B cell (primary cell): ENCODE measurements around the gene GLB1L2. TPM values are rescaled to one million over a fixed set of nuclear protein-coding genes. Genes with fewer than 3 reads are reported as not detected.

Source experiments
- ATAC-seq: fragments of 200-7000 bp; cut with Tn5 transposase; one replicate; pipeline ENCODE4 v1.10.0; 2021; ENCODE audit warnings: low read depth, mild to moderate bottlenecking, moderate number of reproducible peaks, moderate library complexity
- CTCF ChIA-PET: fragments of 350-600 bp; sonication (Branson Sonifier 250); formaldehyde crosslinking; loops from one replicate; lab custom pipeline; 2021; ENCODE audit warnings: antibody characterized with exemption, inconsistent platforms; lab: Charles Lee
- POLR2A ChIA-PET: fragments of 350-600 bp; sonication (Branson Sonifier 250); formaldehyde crosslinking; loops from one replicate; lab custom pipeline; 2021; ENCODE audit warnings: antibody characterized with exemption; lab: Charles Lee
- DNase-seq: peaks from one replicate; pipeline ENCODE4 v3.0.0; 2013
- H2AFZ ChIP-seq: 2 replicates; pipeline ENCODE4 v1.6.1; 2012; ENCODE audit warnings: mild to moderate bottlenecking, low read depth, low read length; ENCODE audit not compliant: insufficient read depth, poor library complexity, severe bottlenecking
- H3K27ac ChIP-seq, 2 donors: 1 replicate in 1 of 2; 2 replicates in 1 of 2; pipeline ENCODE4 v1.5.1; 2012 to 2013; ENCODE audit warnings: low read length in 2 of 2, mild to moderate bottlenecking in 2 of 2, moderate library complexity in 1 of 2
- H3K27me3 ChIP-seq, 4 experiments: fragments of 200-600 bp in 1 of 4; sonication (generic) in 1 of 4; replicated peaks in 1 of 4; 1 replicate in 2 of 4; 2 replicates in 2 of 4; pipeline versions ENCODE4 v1.6.1 to v1.7.0; 2013 to 2016; ENCODE audit warnings: low read length in 3 of 4, mild to moderate bottlenecking in 2 of 4, mixed read lengths in 1 of 4, moderate library complexity in 1 of 4; ENCODE audit not compliant: insufficient read depth in 4 of 4, control insufficient read depth in 3 of 4; ENCODE audit errors: control extremely low read depth in 1 of 4
- H3K36me3 ChIP-seq, 2 experiments: replicated peaks in 1 of 2; 1 replicate in 1 of 2; 2 replicates in 1 of 2; pipeline versions ENCODE4 v1.6.1 to v1.7.1; 2013; ENCODE audit warnings: low read length in 1 of 2; ENCODE audit not compliant: insufficient read depth in 2 of 2, control insufficient read depth in 1 of 2; ENCODE audit errors: control extremely low read depth in 1 of 2, extremely low read depth in 1 of 2
- H3K4me1 ChIP-seq, 2 donors: fragments of 200-600 bp in 1 of 2; sonication (generic) in 1 of 2; 1 replicate in 1 of 2; 2 replicates in 1 of 2; pipeline versions ENCODE4 v1.5.1 to v1.6.1; 2013 to 2017; ENCODE audit warnings: low read length in 2 of 2; ENCODE audit not compliant: control insufficient read depth in 2 of 2, insufficient read depth in 2 of 2
- H3K4me2 ChIP-seq: replicated peaks from 2 replicates; pipeline ENCODE3; 2012; ENCODE audit warnings: mild to moderate bottlenecking, low read depth, low read length; ENCODE audit not compliant: poor library complexity, severe bottlenecking
- H3K4me3 ChIP-seq, 5 experiments: fragments of 200-600 bp in 1 of 5; sonication (generic) in 1 of 5; 1 replicate in 3 of 5; 2 replicates in 2 of 5; pipeline versions ENCODE4 v1.5.1 to v1.7.0; 2011 to 2016; ENCODE audit warnings: low read length in 4 of 5, mild to moderate bottlenecking in 4 of 5, low read depth in 2 of 5, control low read depth in 1 of 5, moderate library complexity in 1 of 5; ENCODE audit not compliant: insufficient read depth in 1 of 5; ENCODE audit errors: control extremely low read depth in 1 of 5, extremely low read depth in 1 of 5
- H3K79me2 ChIP-seq: fragments of 200-600 bp; sonication (generic); one replicate; pipeline ENCODE4 v1.6.0; 2016; ENCODE audit warnings: low read length; ENCODE audit not compliant: control insufficient read depth, insufficient read depth
- H3K9ac ChIP-seq: fragments of 200-600 bp; sonication (generic); 2 replicates; pipeline ENCODE4 v1.6.1; 2017; ENCODE audit warnings: mild to moderate bottlenecking, low read length, moderate library complexity
- H3K9me3 ChIP-seq, 3 donors: one replicate each; pipeline versions ENCODE4 v1.6.1 to v1.7.1; 2013; ENCODE audit warnings: low read length in 2 of 3; ENCODE audit not compliant: control insufficient read depth in 2 of 3, insufficient read depth in 1 of 3; ENCODE audit errors: control extremely low read depth in 1 of 3
- H4K20me1 ChIP-seq: 2 replicates; pipeline ENCODE4 v1.6.0; 2012; ENCODE audit warnings: mild to moderate bottlenecking, low read length; ENCODE audit not compliant: insufficient read depth, control insufficient read depth, poor library complexity, severe bottlenecking
- H3K27ac Mint-ChIP-seq: one replicate; pipeline ENCODE4 v1.8.0; 2021; ENCODE audit warnings: mixed read lengths
- H3K27me3 Mint-ChIP-seq: one replicate; pipeline ENCODE4 v1.8.0; 2021; ENCODE audit warnings: mixed read lengths
- H3K4me1 Mint-ChIP-seq: one replicate; pipeline ENCODE4 v1.8.0; 2021; ENCODE audit warnings: mixed read lengths
- H3K4me3 Mint-ChIP-seq: one replicate; pipeline ENCODE4 v1.8.0; 2021; ENCODE audit warnings: mixed read lengths
- H3K9me3 Mint-ChIP-seq: one replicate; pipeline ENCODE4 v1.8.0; 2022; ENCODE audit warnings: mixed read lengths; ENCODE audit not compliant: insufficient read depth
- CTCF ChIP-seq: fragments of 200-600 bp; IDR thresholded peaks from one replicate; pipeline ENCODE4 v1.8.0; 2022; ENCODE audit warnings: antibody characterized with exemption, mild to moderate bottlenecking
- EZH2 ChIP-seq: IDR thresholded peaks from 2 replicates; pipeline ENCODE4 v1.6.1; 2012; ENCODE audit warnings: borderline replicate concordance, low read depth, mild to moderate bottlenecking, moderate library complexity, low read length; ENCODE audit not compliant: insufficient read depth, poor library complexity, severe bottlenecking
- WGBS: methylation state at CpG from one replicate; pipeline ENCODE4 v1.1.5; 2013; ENCODE audit warnings: missing lambda C conversion rate; ENCODE audit not compliant: insufficient coverage; 5-methylcytosine and 5-hydroxymethylcytosine counted together
- intact Hi-C: fragments of 100-400 bp; cut with micrococcal nuclease; formaldehyde crosslinking; loops from one replicate; pipeline ENCODE4 v1.10.0; 2022
- polyA plus RNA-seq: library from polyadenylated mRNA; depleted of rRNA; stranded (reverse); fragments of >200 nt; gene quantifications from 2 replicates; pipeline ENCODE4 v1.2.3, GENCODE V29; 2012
- total RNA-seq, 2 donors: library from RNA; stranded (reverse); fragments of 120-200 nt in 1 of 2; gene quantifications; 1 replicate in 1 of 2; 2 replicates in 1 of 2; pipeline versions ENCODE4 v1.2.3 to v1.2.4, GENCODE V29; 2013 to 2022

Gene GLB1L2
- total and polyA plus RNA-seq, 2 donors (not counting 1 experiment from before 2014, with no cell fraction given), result 0.31 to 0.44 TPM

DNA sequence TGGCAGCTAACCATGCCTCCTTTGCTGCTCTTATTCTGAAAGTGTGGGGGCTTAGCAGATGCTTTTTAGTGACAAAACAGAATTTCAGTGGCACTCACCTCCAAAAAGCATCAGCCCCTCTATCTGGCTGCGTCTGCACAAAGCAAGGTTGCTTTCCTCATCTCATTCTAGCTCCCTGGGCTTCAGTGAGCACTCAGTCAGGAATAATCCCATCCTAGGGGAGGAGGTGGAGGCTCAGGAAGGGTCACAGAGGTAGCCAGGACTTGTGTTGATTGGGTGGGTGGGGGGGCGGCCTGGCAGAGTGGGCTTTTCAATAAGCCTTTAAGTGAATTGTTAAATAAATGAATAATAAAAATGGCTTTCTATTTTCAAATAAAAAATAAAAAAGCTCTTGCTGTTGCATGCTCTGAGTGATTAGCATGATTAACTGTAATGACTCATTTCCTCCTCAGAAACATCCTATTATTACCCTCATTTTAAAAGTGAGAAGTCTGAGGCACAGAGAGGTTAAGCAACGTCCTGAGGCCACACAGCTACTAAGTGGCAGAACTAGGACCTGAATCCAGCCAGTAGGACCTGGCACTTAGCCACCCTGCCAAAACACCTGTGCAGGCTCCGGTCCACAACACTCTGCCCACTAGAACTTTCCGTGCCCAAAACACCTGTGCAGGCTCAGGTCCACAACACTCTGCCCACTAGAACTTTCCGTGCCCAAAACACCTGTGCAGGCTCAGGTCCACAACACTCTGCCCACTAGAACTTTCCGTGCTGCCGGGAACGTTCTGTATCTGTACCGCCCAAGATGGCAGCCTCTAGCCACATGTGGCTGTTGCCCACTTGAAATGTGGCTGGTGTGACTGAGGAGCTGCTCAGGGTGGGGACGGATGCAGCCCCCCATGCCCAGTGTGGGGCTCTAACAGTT lies 74.7 kb downstream of the GLB1L2 start:
- DNase-seq (no peak), ATAC-seq (no peak)
- Mint-ChIP-seq H3K4me3 (no peak overlapping the region), H3K27me3 (peaks cover 39% of the 10 kb centered on the region), H3K4me1 (peaks cover 8% of the 10 kb centered on the region), H3K27ac (no peak overlapping the region), H3K9me3 (no peaks in the 10 kb centered on the region)
- Histone ChIP-seq H3K4me1 (peaks cover 12 to 13% of the 10 kb centered on the region in 2 donors), H3K36me3 (no peaks in the 10 kb centered on the region), H3K9me3 (peaks cover 0 to 6% (median 0%) of the 10 kb centered on the region in 3 donors), H3K27me3 (peaks cover 0 to 21% (median 12%) of the 10 kb centered on the region in 4 experiments), H3K9ac (no peak overlapping the region), H3K27ac (no peak overlapping the region), H4K20me1 (no peaks in the 10 kb centered on the region), H3K4me2 (no peak overlapping the region), H3K79me2 (no peaks in the 10 kb centered on the region), H3K4me3 (no peak overlapping the region), H2AFZ (no peak overlapping the region)
- intact Hi-C loops, result no loop called here
- TF ChIP-seq CTCF (no peak), EZH2 (no peak)
- WGBS, result 89% methylated on average over 9 of the region's 11 CpGs
- POLR2A ChIA-PET, result no interaction called here
- CTCF ChIA-PET, result interaction anchor here (0.7 kb wide), 1 partner anchor 165 kb away, joined by 3 read pairs; no protein-coding TSS in a partner anchor

GRCh38 chr11:134407321-134407828 lies 75.6 kb downstream of the GLB1L2 start:
- peaks cover 0 to 6% (median 0%) of the 10 kb centered on the region in 3 donors for H3K9me3 ChIP-seq

More at GRCh38 chr11:134407321-134407828, 75.6 kb downstream of the GLB1L2 start:
- H3K27me3 ChIP-seq, result peaks cover 0 to 22% (median 12%) of the 10 kb centered on the region in 4 experiments
- Mint-ChIP-seq H3K4me3 (no peak overlapping the region), H3K27me3 (peaks cover 39% of the 10 kb centered on the region), H3K4me1 (peaks cover 8% of the 10 kb centered on the region), H3K27ac (no peak overlapping the region), H3K9me3 (no peaks in the 10 kb centered on the region)
- no peak overlapping the region for H3K9ac ChIP-seq
- no peak for DNase-seq
- intact Hi-C loops, result no loop called here
- no peak overlapping the region for H2AFZ ChIP-seq
- H3K36me3 ChIP-seq, result no peaks in the 10 kb centered on the region
- WGBS, result 70% methylated on average over 6 of the region's 12 CpGs
- H3K4me3 ChIP-seq, result no peak overlapping the region
- CTCF ChIA-PET, result interaction anchor here (0.7 kb wide), 1 partner anchor 165 kb away, joined by 3 read pairs; no protein-coding TSS in a partner anchor
- POLR2A ChIA-PET, result no interaction called here
- peaks cover 13% of the 10 kb centered on the region in 2 donors for H3K4me1 ChIP-seq
- H3K4me2 ChIP-seq, result no peak overlapping the region
- no peak overlapping the region for H3K27ac ChIP-seq
- TF ChIP-seq CTCF (no peak), EZH2 (no peak)
- ATAC-seq, result no peak
- H4K20me1 ChIP-seq, result no peaks in the 10 kb centered on the region
- no peaks in the 10 kb centered on the region for H3K79me2 ChIP-seq
